B cell (primary cell): ENCODE measurements around the gene JMY.

Experiments
- EZH2 ChIP-seq: IDR thresholded peaks from 2 replicates; pipeline ENCODE4 v1.6.1; 2012; ENCODE audit warnings: borderline replicate concordance, low read depth, mild to moderate bottlenecking, moderate library complexity, low read length; ENCODE audit not compliant: insufficient read depth, poor library complexity, severe bottlenecking
- TF ChIP-seq, protein P1 (sequence below): fragments of 200-600 bp; IDR thresholded peaks from one replicate; pipeline ENCODE4 v1.8.0; 2022; ENCODE audit warnings: antibody characterized with exemption, mild to moderate bottlenecking

DNA sequence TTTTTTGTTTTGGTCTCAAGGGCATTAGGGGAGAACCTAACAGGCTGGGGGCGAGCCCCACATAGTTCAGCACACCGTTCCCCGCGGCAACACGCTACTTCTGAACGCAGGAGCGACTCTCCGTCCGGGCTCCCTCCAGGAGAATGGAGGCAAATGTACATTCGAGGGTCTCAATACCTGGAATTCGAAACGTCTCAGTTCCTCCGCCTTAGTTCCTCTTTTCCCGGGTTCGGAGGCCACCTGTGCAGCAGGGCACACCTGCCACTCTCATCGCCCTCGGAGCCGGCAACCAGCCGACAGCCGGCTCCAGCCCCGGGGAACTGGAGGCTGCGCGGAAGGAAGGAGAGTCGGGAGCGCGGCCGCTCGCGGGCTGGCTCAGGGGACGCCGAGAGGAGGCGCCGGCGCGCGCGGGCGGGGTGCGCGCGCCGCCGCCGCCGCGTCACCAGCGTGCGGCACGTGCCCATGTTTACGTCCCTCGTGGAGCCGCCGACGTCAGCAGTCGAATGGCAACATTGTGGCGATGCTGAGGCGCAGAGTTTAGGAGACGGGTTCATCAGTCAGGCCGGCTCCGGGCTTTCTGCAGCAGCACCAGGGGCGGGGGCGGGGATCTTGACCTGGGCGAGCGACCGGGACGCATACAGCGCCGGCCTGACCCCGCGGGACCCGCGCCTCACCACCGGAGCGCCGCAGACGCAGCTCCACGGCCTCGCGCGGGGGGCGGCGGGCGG lies at the start of gene JMY:
- TF ChIP-seq, protein P1, sequence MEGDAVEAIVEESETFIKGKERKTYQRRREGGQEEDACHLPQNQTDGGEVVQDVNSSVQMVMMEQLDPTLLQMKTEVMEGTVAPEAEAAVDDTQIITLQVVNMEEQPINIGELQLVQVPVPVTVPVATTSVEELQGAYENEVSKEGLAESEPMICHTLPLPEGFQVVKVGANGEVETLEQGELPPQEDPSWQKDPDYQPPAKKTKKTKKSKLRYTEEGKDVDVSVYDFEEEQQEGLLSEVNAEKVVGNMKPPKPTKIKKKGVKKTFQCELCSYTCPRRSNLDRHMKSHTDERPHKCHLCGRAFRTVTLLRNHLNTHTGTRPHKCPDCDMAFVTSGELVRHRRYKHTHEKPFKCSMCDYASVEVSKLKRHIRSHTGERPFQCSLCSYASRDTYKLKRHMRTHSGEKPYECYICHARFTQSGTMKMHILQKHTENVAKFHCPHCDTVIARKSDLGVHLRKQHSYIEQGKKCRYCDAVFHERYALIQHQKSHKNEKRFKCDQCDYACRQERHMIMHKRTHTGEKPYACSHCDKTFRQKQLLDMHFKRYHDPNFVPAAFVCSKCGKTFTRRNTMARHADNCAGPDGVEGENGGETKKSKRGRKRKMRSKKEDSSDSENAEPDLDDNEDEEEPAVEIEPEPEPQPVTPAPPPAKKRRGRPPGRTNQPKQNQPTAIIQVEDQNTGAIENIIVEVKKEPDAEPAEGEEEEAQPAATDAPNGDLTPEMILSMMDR, result no peak
- TF ChIP-seq EZH2, result no peak
